Astrocyte (in vitro differentiated cells and primary cell): Measurements from ENCODE around the gene NEUROG1. TPM values are rescaled to one million over a fixed set of nuclear protein-coding genes. Genes with fewer than 3 reads are reported as not detected.

Experiments
- DNase-seq: peaks from one replicate; pipeline ENCODE4 v3.0.0-alpha.2; 2010; ENCODE audit warnings: low read depth
- FAIRE-seq: peaks from 2 replicates; lab custom pipeline; 2011; peaks lifted over from hg19 to GRCh38; lab: Jason Lieb, UNC
- H2AFZ ChIP-seq: 2 replicates; pipeline ENCODE4 v1.6.0; 2012; ENCODE audit warnings: low read depth, low read length, inconsistent platforms
- H3K27ac ChIP-seq: 2 replicates; pipeline ENCODE4 v1.5.1; 2011; ENCODE audit warnings: low read depth, low read length, inconsistent platforms
- H3K27me3 ChIP-seq: 2 replicates; pipeline ENCODE4 v1.6.0; 2011; ENCODE audit warnings: low read length, inconsistent platforms; ENCODE audit not compliant: insufficient read depth
- H3K36me3 ChIP-seq: 2 replicates; pipeline ENCODE4 v1.5.1; 2011; ENCODE audit warnings: low read length, inconsistent platforms; ENCODE audit not compliant: insufficient read depth
- H3K4me1 ChIP-seq: 2 replicates; pipeline ENCODE4 v1.5.1; 2011; ENCODE audit warnings: low read length, inconsistent platforms; ENCODE audit not compliant: insufficient read depth
- H3K4me2 ChIP-seq: 2 replicates; pipeline ENCODE4 v1.6.0; 2012; ENCODE audit warnings: low read length, inconsistent platforms
- H3K4me3 ChIP-seq: 2 replicates; pipeline ENCODE4 v1.5.1; 2011; ENCODE audit warnings: low read depth, mild to moderate bottlenecking, low read length, inconsistent platforms; ENCODE audit not compliant: insufficient read depth
- H3K79me2 ChIP-seq: 2 replicates; pipeline ENCODE4 v1.6.0; 2012; ENCODE audit warnings: mild to moderate bottlenecking, low read length, inconsistent platforms; ENCODE audit not compliant: insufficient read depth
- H3K9ac ChIP-seq: 2 replicates; pipeline ENCODE4 v1.6.0; 2012; ENCODE audit warnings: mild to moderate bottlenecking, low read length, inconsistent platforms
- H3K9me3 ChIP-seq: 2 replicates; pipeline ENCODE4 v1.5.1; 2012; ENCODE audit warnings: low read depth, mild to moderate bottlenecking, low read length, inconsistent platforms; ENCODE audit not compliant: insufficient read depth
- H4K20me1 ChIP-seq: 2 replicates; pipeline ENCODE4 v1.6.0; 2012; ENCODE audit warnings: low read length, inconsistent platforms; ENCODE audit not compliant: insufficient read depth
- H3K27ac Mint-ChIP-seq: one replicate; pipeline ENCODE4 v1.8.0; 2021; ENCODE audit warnings: mild to moderate bottlenecking, mixed read lengths; ENCODE audit not compliant: unreplicated experiment
- H3K27me3 Mint-ChIP-seq: one replicate; pipeline ENCODE4 v1.8.0; 2021; ENCODE audit warnings: low read depth, mixed read lengths; ENCODE audit not compliant: unreplicated experiment
- H3K36me3 Mint-ChIP-seq: one replicate; pipeline ENCODE4 v1.8.0; 2021; ENCODE audit warnings: low read depth, mixed read lengths; ENCODE audit not compliant: unreplicated experiment
- H3K4me1 Mint-ChIP-seq: one replicate; pipeline ENCODE4 v1.8.0; 2021; ENCODE audit warnings: low read depth, mixed read lengths; ENCODE audit not compliant: unreplicated experiment
- H3K4me3 Mint-ChIP-seq: one replicate; pipeline ENCODE4 v1.8.0; 2021; ENCODE audit warnings: mild to moderate bottlenecking, moderate library complexity, mixed read lengths; ENCODE audit not compliant: unreplicated experiment
- H3K9me3 Mint-ChIP-seq: one replicate; pipeline ENCODE4 v1.8.0; 2021; ENCODE audit warnings: mild to moderate bottlenecking, mixed read lengths; ENCODE audit not compliant: unreplicated experiment
- CTCF ChIP-seq: IDR thresholded peaks from 2 replicates; pipeline ENCODE4 v1.5.1; 2011; ENCODE audit warnings: low read depth, mild to moderate bottlenecking, inconsistent platforms, low read length, moderate library complexity; ENCODE audit not compliant: insufficient read depth
- EZH2 ChIP-seq: IDR thresholded peaks from 2 replicates; pipeline ENCODE4 v1.6.1; 2012; ENCODE audit warnings: mild to moderate bottlenecking, low read length, inconsistent platforms; ENCODE audit not compliant: insufficient read depth
- total RNA-seq: library from RNA; stranded (reverse); gene quantifications from 2 replicates; pipeline ENCODE4 v1.2.1, GENCODE V29; 2021

The NEUROG1 gene
- total RNA-seq, 1 donor from 2014 or later: not detected

GRCh38 chr5:135538261-135538660, 2.5 kb upstream of the NEUROG1 start:
- FAIRE-seq (no peak), DNase-seq (no peak)
- Histone ChIP-seq H3K9me3 (peaks cover 3% of the 10 kb centered on the region), H3K4me3 (no peak overlapping the region), H2AFZ (no peak overlapping the region), H4K20me1 (no peaks in the 10 kb centered on the region), H3K79me2 (no peaks in the 10 kb centered on the region), H3K4me2 (no peak overlapping the region), H3K27ac (no peak overlapping the region), H3K4me1 (peaks cover under 1% of the 10 kb centered on the region), H3K27me3 (peaks cover 94% of the 10 kb centered on the region), H3K36me3 (no peaks in the 10 kb centered on the region), H3K9ac (no peak overlapping the region)
- no peak for TF ChIP-seq CTCF
- no peak for TF ChIP-seq EZH2
- H3K36me3 Mint-ChIP-seq: peaks cover 3% of the 10 kb centered on the region
- H3K4me3 Mint-ChIP-seq: no peak overlapping the region
- no peak overlapping the region for H3K27ac Mint-ChIP-seq
- peaks cover 1% of the 10 kb centered on the region for H3K4me1 Mint-ChIP-seq
- H3K9me3 Mint-ChIP-seq: peaks cover 19% of the 10 kb centered on the region
- peaks cover 86% of the 10 kb centered on the region for H3K27me3 Mint-ChIP-seq

DNA sequence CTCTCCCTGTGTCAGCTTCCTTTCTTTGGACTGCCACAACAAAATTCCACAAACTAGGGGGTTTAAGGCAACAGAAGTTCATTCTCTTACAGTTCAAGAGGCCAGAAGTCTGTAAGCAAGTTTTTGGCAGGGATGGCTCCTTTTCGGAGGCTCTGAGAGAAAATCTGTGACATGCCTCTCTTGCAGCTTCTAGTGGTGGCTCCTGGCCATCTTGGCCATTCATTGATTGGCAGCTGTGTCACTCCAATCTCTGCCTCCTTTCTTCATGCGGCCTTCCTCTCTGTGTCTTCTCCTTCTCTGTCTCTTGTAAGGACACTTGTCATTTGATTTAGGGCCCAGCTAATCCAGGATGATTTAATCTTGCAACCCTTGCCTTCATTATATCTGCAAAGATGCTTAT, 2.0 kb upstream of the NEUROG1 start:
- Histone ChIP-seq H3K9me3 (peaks cover 3% of the 10 kb centered on the region), H3K27ac (no peak overlapping the region), H3K27me3 (peaks cover 93% of the 10 kb centered on the region), H4K20me1 (no peaks in the 10 kb centered on the region), H3K4me3 (no peak overlapping the region), H3K9ac (no peak overlapping the region), H3K4me1 (no peaks in the 10 kb centered on the region), H3K79me2 (no peaks in the 10 kb centered on the region), H3K36me3 (no peaks in the 10 kb centered on the region), H3K4me2 (no peak overlapping the region), H2AFZ (no peak overlapping the region)
- Mint-ChIP-seq H3K9me3 (peaks cover 19% of the 10 kb centered on the region), H3K4me3 (no peak overlapping the region), H3K27ac (no peak overlapping the region), H3K27me3 (peaks cover 86% of the 10 kb centered on the region), H3K4me1 (no peaks in the 10 kb centered on the region), H3K36me3 (peaks cover 3% of the 10 kb centered on the region)
- no peak for TF ChIP-seq CTCF
- no peak for TF ChIP-seq EZH2
- DNase-seq (no peak), FAIRE-seq (no peak)

DNA sequence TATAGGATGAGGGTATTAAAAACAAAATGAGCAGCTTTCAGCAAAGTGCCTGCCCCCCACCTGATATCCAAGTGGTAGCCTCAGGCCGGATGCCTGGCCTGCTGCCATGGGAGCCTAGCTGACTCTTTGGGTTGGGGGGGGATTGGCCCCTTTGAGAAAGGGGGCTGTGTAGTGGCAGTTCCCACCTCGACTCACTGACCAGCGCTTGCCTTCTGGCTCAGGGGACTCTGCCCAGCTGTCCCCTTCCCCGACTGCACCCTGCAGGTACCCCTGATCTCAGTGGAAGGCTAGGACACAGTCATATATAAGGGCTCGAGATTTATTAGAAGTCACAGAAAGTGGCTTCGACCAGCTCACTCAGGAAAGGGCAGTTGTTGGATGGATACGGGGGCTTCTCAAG, 1.5 kb upstream of the NEUROG1 start:
- H3K9ac ChIP-seq: no peak overlapping the region
- Mint-ChIP-seq H3K27ac (no peak overlapping the region), H3K4me3 (no peak overlapping the region), H3K27me3 (peaks cover 86% of the 10 kb centered on the region), H3K36me3 (peaks cover 3% of the 10 kb centered on the region), H3K9me3 (peaks cover 19% of the 10 kb centered on the region), H3K4me1 (no peaks in the 10 kb centered on the region)
- peaks cover 89% of the 10 kb centered on the region for H3K27me3 ChIP-seq
- no peaks in the 10 kb centered on the region for H3K4me1 ChIP-seq
- H3K4me3 ChIP-seq: no peak overlapping the region
- no peaks in the 10 kb centered on the region for H3K79me2 ChIP-seq
- FAIRE-seq (no peak), DNase-seq (no peak)
- no peaks in the 10 kb centered on the region for H4K20me1 ChIP-seq
- no peak overlapping the region for H2AFZ ChIP-seq
- H3K27ac ChIP-seq: no peak overlapping the region
- H3K4me2 ChIP-seq: no peak overlapping the region
- H3K9me3 ChIP-seq: peaks cover 3% of the 10 kb centered on the region
- TF ChIP-seq EZH2 (no peak), CTCF (no peak)
- no peaks in the 10 kb centered on the region for H3K36me3 ChIP-seq
